ENCODE data around the gene PARD6G.
A peak's percentile ranks its signal among the peaks of the same experiment; 100 is the strongest.

The PARD6G gene

GRCh38 chr18:80112624-80113248, 134.6 kb downstream of the PARD6G start:
- peaks cover 4 to 72% (median 49%) of the 10 kb centered on the region in 11 experiments; a peak in 18 of 22 replicates for H4K20me1 ChIP-seq
- peak overlapping the region in 4 of 11 experiments; percentile 4 to 72 (median 28); a peak in 4 of 22 replicates for H3K4me2 ChIP-seq

GRCh38 chr18:80109676-80110078, 137.6 kb downstream of the PARD6G start:
- no peak for TF ChIP-seq Cebpa-rat (IDR thresholded peaks at IDR 0.05)
- Histone ChIP-seq H4K20me1 (peaks cover 0 to 46% (median 27%) of the 10 kb centered on the region in 11 experiments; a peak in 15 of 22 replicates), H3K4me2 (peak overlapping the region; percentile 86 to 98 (median 96)), H3K27ac (peak overlapping the region; percentile 77 to 92 (median 83); a peak in 21 of 22 replicates), H3K4me1 (peaks cover 25 to 44% (median 30%) of the 10 kb centered on the region in 10 experiments), H3K9ac (peak overlapping the region; percentile 75 to 89 (median 83)), H3K27me3 (no peaks in the 10 kb centered on the region), H3K9me3 (replicated peaks in 1 of 11) (peaks cover 0 to 10% (median 5%) of the 10 kb centered on the region in 11 experiments; a peak in 8 of 22 replicates), H3K36me3 (peaks cover 0 to 10% (median 0%) of the 10 kb centered on the region in 11 experiments; a peak in 2 of 22 replicates), H3K4me3 (peak overlapping the region; percentile 71 to 86 (median 79))

More at GRCh38 chr18:80112624-80113248, 134.6 kb downstream of the PARD6G start:
- H3K9ac ChIP-seq: no peak overlapping the region
- no peak overlapping the region for H3K4me3 ChIP-seq
- peaks cover 3 to 17% (median 6%) of the 10 kb centered on the region in 11 experiments; a peak in 15 of 22 replicates for H3K36me3 ChIP-seq
- H3K4me1 ChIP-seq: peaks cover 22 to 39% (median 33%) of the 10 kb centered on the region in 10 experiments
- TF ChIP-seq Cebpa-rat (IDR thresholded peaks at IDR 0.05): no peak
- no peak overlapping the region for H3K27ac ChIP-seq
- H3K27me3 ChIP-seq: no peaks in the 10 kb centered on the region
- peaks cover 0 to 10% (median 5%) of the 10 kb centered on the region in 11 experiments; a peak in 8 of 22 replicates for H3K9me3 ChIP-seq (replicated peaks in 1 of 11)

DNA sequence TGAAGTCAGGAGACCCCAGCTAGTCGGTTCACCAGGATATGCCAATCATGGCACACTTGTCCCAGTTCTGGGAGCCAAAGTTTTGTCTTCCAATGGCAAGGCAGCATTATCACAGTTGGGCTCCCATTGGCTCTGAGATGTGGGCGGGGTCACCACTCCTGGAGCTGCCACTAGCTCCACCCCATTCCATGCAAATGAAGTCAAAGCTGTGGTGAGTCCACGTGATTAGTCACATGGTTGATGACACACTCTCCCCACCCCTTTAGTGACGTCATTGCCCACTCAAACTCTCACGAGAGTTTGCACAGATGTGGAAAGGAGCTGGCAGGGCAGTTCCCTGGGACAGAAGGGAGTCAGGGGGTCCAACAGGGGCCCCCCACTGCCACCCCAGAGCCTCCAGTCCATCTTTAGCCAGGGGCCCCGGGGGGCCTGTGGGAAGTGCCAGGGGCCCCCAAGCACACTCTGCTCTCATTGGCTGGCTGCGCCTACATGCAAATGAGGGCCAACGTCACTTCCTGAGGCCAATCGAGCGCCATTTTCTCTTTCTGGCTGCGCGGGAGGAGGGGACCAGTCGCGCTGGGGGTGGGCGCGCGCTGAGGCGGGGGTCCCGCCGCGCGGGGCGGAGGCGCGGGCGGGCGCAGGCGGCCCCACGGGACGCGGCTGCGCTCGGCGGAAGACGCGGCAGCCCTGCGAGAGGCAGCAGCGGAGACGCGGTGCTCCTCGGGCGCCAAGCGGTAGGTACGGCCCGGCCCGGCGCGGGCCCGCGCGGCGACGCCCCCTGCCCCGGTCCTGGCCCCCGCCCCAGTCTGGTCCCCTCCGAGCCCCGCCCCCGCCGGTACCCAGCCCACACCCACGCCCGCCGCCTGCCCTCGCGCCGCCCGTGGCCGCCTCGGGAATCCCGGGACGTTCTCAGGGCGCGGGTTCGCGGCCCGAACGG, 138.3 kb downstream of the PARD6G start, which contains the start of gene ADNP2:
Gene ADNP2 (plus strand): TSS at position 524 of the 937 bp plus-strand sequence. CDS start 8,281 bp downstream, outside the sequence.
- H3K27me3 ChIP-seq: no peaks in the 10 kb centered on the region
- peak within 1 kb of the TSS; percentile 75 to 89 (median 83) for H3K9ac ChIP-seq
- H3K36me3 ChIP-seq: peaks cover 0 to 10% (median 0%) of the 10 kb centered on the region in 11 experiments; a peak in 2 of 22 replicates
- TF ChIP-seq Cebpa-rat (IDR thresholded peaks at IDR 0.05): no peak
- H3K27ac ChIP-seq: peak within 1 kb of the TSS; percentile 77 to 92 (median 83)
- H3K4me3 ChIP-seq: peak within 1 kb of the TSS; percentile 71 to 86 (median 79)
- H3K4me1 ChIP-seq: peaks cover 23 to 44% (median 28%) of the 10 kb centered on the region in 10 experiments
- H3K4me2 ChIP-seq: peak within 1 kb of the TSS; percentile 86 to 98 (median 96)
- peaks cover 0 to 40% (median 24%) of the 10 kb centered on the region in 11 experiments; a peak in 14 of 22 replicates for H4K20me1 ChIP-seq
- peaks cover 0 to 10% (median 5%) of the 10 kb centered on the region in 11 experiments; a peak in 8 of 22 replicates for H3K9me3 ChIP-seq (replicated peaks in 1 of 11)

GRCh38 chr18:80108121-80108536, 139.2 kb downstream of the PARD6G start:
- peaks cover 0 to 10% (median 5%) of the 10 kb centered on the region in 11 experiments; a peak in 8 of 22 replicates for H3K9me3 ChIP-seq (replicated peaks in 1 of 11)
- H3K27me3 ChIP-seq: no peaks in the 10 kb centered on the region
- H3K4me1 ChIP-seq: peaks cover 23 to 37% (median 28%) of the 10 kb centered on the region in 10 experiments
- no peak for TF ChIP-seq Cebpa-rat (IDR thresholded peaks at IDR 0.05)
- H3K4me2 ChIP-seq: no peak overlapping the region
- H3K36me3 ChIP-seq: peaks cover 0 to 10% (median 0%) of the 10 kb centered on the region in 11 experiments; a peak in 2 of 22 replicates
- H3K27ac ChIP-seq: no peak overlapping the region
- H3K9ac ChIP-seq: no peak overlapping the region
- H4K20me1 ChIP-seq: peaks cover 0 to 32% (median 16%) of the 10 kb centered on the region in 11 experiments; a peak in 14 of 22 replicates
- H3K4me3 ChIP-seq: no peak overlapping the region

GRCh38 chr18:80107426-80107825, 139.9 kb downstream of the PARD6G start:
- H3K36me3 ChIP-seq: peaks cover 0 to 10% (median 0%) of the 10 kb centered on the region in 11 experiments; a peak in 2 of 22 replicates
- peaks cover 23 to 30% (median 26%) of the 10 kb centered on the region in 10 experiments for H3K4me1 ChIP-seq
- H3K27me3 ChIP-seq: no peaks in the 10 kb centered on the region
- no peak overlapping the region for H3K4me2 ChIP-seq
- no peak overlapping the region for H3K9ac ChIP-seq
- no peak overlapping the region for H3K27ac ChIP-seq
- peaks cover 0 to 26% (median 11%) of the 10 kb centered on the region in 11 experiments; a peak in 13 of 22 replicates for H4K20me1 ChIP-seq
- peaks cover 0 to 10% (median 5%) of the 10 kb centered on the region in 11 experiments; a peak in 8 of 22 replicates for H3K9me3 ChIP-seq (replicated peaks in 1 of 11)
- H3K4me3 ChIP-seq: no peak overlapping the region
- TF ChIP-seq Cebpa-rat (IDR thresholded peaks at IDR 0.05): no peak

Data from BLaER1 treated with 17β-estradiol and CSF1 and Interleukin-3, amounts not matched to agents 10 nM and 100 nM (cell line).